Measurements from ENCODE around the gene SERGEF.

- TF ChIP-seq, protein P1, sequence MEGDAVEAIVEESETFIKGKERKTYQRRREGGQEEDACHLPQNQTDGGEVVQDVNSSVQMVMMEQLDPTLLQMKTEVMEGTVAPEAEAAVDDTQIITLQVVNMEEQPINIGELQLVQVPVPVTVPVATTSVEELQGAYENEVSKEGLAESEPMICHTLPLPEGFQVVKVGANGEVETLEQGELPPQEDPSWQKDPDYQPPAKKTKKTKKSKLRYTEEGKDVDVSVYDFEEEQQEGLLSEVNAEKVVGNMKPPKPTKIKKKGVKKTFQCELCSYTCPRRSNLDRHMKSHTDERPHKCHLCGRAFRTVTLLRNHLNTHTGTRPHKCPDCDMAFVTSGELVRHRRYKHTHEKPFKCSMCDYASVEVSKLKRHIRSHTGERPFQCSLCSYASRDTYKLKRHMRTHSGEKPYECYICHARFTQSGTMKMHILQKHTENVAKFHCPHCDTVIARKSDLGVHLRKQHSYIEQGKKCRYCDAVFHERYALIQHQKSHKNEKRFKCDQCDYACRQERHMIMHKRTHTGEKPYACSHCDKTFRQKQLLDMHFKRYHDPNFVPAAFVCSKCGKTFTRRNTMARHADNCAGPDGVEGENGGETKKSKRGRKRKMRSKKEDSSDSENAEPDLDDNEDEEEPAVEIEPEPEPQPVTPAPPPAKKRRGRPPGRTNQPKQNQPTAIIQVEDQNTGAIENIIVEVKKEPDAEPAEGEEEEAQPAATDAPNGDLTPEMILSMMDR (IDR thresholded peaks at IDR 0.05 in 4 of 5, conservative IDR thresholded peaks at IDR 0.05 in 1 of 5): no peak
- TF ChIP-seq POLR2A (IDR thresholded peaks at IDR 0.05): no peak
These were observed 1.1 kb upstream of the SERGEF start for GRCh38 chr11:18013790-18014507.
